ENCODE results near the gene PLEKHH1. TPM values are rescaled to one million over a fixed set of nuclear protein-coding genes. Genes with fewer than 3 reads are reported as not detected.
"Not testable (repeated sequence)": the region's sequence is repeated elsewhere in the genome, so short reads cannot be mapped to it uniquely, and the experiment has no call there.

PLEKHH1 gene
- total RNA-seq, 1 donor from 2014 or later: 10.1 TPM

DNA sequence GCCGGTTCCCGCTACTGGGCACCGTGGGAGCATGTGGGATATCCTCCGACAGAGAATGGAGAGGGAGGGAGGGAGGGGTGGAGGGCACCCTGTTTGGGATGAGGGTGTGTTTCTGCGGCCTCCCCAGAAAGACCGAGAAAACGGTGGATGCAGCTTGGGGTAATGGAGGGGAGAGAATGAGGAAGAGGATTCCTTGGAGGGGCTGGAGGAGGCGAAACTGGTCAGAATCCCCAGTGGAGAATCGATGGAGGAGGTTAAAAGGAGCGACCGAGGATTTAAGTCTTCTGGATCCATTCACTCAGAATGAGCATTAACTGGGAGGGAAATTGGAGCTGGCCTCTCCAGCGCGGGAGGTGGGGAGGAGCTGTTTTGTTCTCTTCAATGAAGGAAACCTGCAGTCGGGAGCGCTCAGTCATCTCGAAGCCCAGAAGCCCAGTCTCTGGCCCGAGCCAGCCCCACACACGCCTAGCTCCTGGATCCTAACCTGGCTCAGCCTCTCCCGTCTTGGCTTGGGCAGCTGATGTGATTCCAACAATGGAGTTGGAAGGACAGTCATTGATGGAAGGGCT lies 87.2 kb downstream of the PLEKHH1 start:
- peak overlapping the region; percentile 63 for H3K27ac ChIP-seq
- peak overlapping the region; percentile 83 for H3K4me2 ChIP-seq

DNA sequence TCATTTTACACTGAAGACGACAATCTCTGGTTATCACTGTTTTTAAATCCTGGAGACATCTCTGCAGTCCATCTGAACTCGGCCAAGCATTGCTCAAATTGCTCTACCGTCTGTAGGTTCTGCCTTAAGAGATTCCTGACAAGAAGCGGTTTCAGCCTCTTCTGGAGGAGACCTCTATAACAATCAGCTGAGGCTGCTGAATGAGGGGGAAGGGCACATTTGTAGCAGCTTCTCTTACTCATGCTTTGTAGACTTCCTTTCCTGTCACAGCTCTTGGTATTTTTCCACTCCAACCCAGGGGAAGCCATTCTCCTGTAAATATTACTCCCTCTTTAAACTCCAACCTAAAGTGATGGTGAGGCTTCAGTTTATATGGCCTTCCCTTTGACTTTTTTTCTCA lies 89.6 kb downstream of the PLEKHH1 start:
- no peak overlapping the region for H2AFZ ChIP-seq (replicated peaks)
- H3F3A ChIP-seq (ENCODE audit: low read depth): peaks cover 23% of the 10 kb centered on the region
- H4K20me1 ChIP-seq (ENCODE audit: low read depth): no peaks in the 10 kb centered on the region
- TF ChIP-seq EZH2phosphoT487 (IDR thresholded peaks at IDR 0.05): no peak
- no peak for TF ChIP-seq EZH2 (IDR thresholded peaks at IDR 0.05)
- no peak for TF ChIP-seq CTCF (IDR thresholded peaks at IDR 0.05)
- DNase-seq (ENCODE audit: low spot score): peak; percentile 27
- H3K4me2 ChIP-seq: peak overlapping the region; percentile 1
- H3K4me3 Mint-ChIP-seq: no peak overlapping the region
- peaks cover 25% of the 10 kb centered on the region for H3K4me1 Mint-ChIP-seq
- H3K27me3 ChIP-seq: no peaks in the 10 kb centered on the region
- H3K9me3 ChIP-seq (ENCODE audit: low read depth): no peaks in the 10 kb centered on the region
- peaks cover 4% of the 10 kb centered on the region for H3K36me3 ChIP-seq
- H3K27ac Mint-ChIP-seq: no peak overlapping the region
- H3K79me2 ChIP-seq (ENCODE audit: low read depth): peaks cover 7% of the 10 kb centered on the region
- H3K4me3 ChIP-seq: no peak overlapping the region
- H3K27me3 Mint-ChIP-seq (ENCODE audit: insufficient read depth, low read depth): no peaks in the 10 kb centered on the region
- H3K27ac ChIP-seq: no peak overlapping the region
- H3K4me1 ChIP-seq: peaks cover 16% of the 10 kb centered on the region
- peaks cover 9% of the 10 kb centered on the region for H3K36me3 Mint-ChIP-seq
- H3K9me3 Mint-ChIP-seq: no peaks in the 10 kb centered on the region
- H3K9ac ChIP-seq: no peak overlapping the region

More for the DNA sequence above, 87.2 kb downstream of the PLEKHH1 start:
- Histone ChIP-seq H3K27me3 (no peaks in the 10 kb centered on the region), H3K36me3 (peaks cover 4% of the 10 kb centered on the region), H3K9ac (peak overlapping the region; percentile 56), H3K9me3 (ENCODE audit: low read depth) (no peaks in the 10 kb centered on the region), H4K20me1 (ENCODE audit: low read depth) (no peaks in the 10 kb centered on the region), H2AFZ (replicated peaks) (peak overlapping the region; percentile 96), H3K4me3 (peak overlapping the region; percentile 86), H3K79me2 (ENCODE audit: low read depth) (peaks cover 7% of the 10 kb centered on the region), H3K4me1 (peaks cover 16% of the 10 kb centered on the region), H3F3A (ENCODE audit: low read depth) (peaks cover 23% of the 10 kb centered on the region)
- Mint-ChIP-seq H3K4me3 (peak overlapping the region; percentile 95), H3K4me1 (peaks cover 25% of the 10 kb centered on the region), H3K27me3 (ENCODE audit: insufficient read depth, low read depth) (no peaks in the 10 kb centered on the region), H3K27ac (no peak overlapping the region), H3K36me3 (peaks cover 9% of the 10 kb centered on the region), H3K9me3 (no peaks in the 10 kb centered on the region)
- DNase-seq (ENCODE audit: low spot score): peak; percentile 86
- TF ChIP-seq EZH2phosphoT487 (IDR thresholded peaks at IDR 0.05) (no peak), CTCF (IDR thresholded peaks at IDR 0.05) (no peak)

DNA sequence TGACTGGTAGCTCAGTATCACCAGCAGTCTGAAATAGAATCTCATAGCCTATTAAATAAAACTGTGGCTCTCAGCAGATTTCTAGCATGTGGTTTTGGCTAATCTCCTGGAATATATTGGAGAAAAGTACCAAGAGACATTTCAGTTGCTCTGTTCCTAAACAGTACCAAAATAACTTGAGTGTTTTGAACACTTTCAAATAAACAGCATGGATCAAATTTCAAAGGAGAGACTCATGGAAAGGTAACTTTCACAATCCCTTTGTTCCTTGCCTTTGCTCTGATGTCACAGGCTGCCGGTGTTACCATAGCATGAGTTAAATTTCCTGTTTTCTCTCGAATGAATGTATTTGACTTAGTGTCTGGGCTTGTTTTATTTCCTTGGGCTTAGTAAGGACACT lies 90.0 kb downstream of the PLEKHH1 start:
- Histone ChIP-seq H3F3A (ENCODE audit: low read depth) (peaks cover 23% of the 10 kb centered on the region), H3K27me3 (no peaks in the 10 kb centered on the region), H3K79me2 (ENCODE audit: low read depth) (peaks cover 7% of the 10 kb centered on the region), H3K4me3 (no peak overlapping the region), H4K20me1 (ENCODE audit: low read depth) (no peaks in the 10 kb centered on the region), H3K27ac (no peak overlapping the region), H3K9ac (no peak overlapping the region), H3K4me2 (peak overlapping the region; percentile 1), H3K9me3 (ENCODE audit: low read depth) (no peaks in the 10 kb centered on the region), H2AFZ (replicated peaks) (no peak overlapping the region), H3K4me1 (peaks cover 16% of the 10 kb centered on the region), H3K36me3 (peaks cover 4% of the 10 kb centered on the region)
- Mint-ChIP-seq H3K27ac (no peak overlapping the region), H3K4me1 (peaks cover 25% of the 10 kb centered on the region), H3K4me3 (no peak overlapping the region), H3K36me3 (peaks cover 9% of the 10 kb centered on the region), H3K27me3 (ENCODE audit: insufficient read depth, low read depth) (no peaks in the 10 kb centered on the region), H3K9me3 (no peaks in the 10 kb centered on the region)
- TF ChIP-seq CTCF (IDR thresholded peaks at IDR 0.05) (no peak), EZH2 (IDR thresholded peaks at IDR 0.05) (no peak), EZH2phosphoT487 (IDR thresholded peaks at IDR 0.05) (no peak)
- no peak for DNase-seq (ENCODE audit: low spot score)

- H3K9ac ChIP-seq; H3K4me1 ChIP-seq; H3K4me1 Mint-ChIP-seq; H3K79me2 ChIP-seq (ENCODE audit: low read depth); H3K4me3 ChIP-seq; H3K27ac ChIP-seq; H4K20me1 ChIP-seq (ENCODE audit: low read depth); H3K4me3 Mint-ChIP-seq; H3K27me3 ChIP-seq; H3K9me3 Mint-ChIP-seq; H3K27me3 Mint-ChIP-seq (ENCODE audit: insufficient read depth, low read depth); H3F3A ChIP-seq (ENCODE audit: low read depth); H3K27ac Mint-ChIP-seq; DNase-seq (ENCODE audit: low spot score); H3K4me2 ChIP-seq; H3K9me3 ChIP-seq (ENCODE audit: low read depth); H3K36me3 Mint-ChIP-seq; H3K36me3 ChIP-seq; H2AFZ ChIP-seq (replicated peaks): not testable (repeated sequence)
Measured at GRCh38 chr14:67626131-67626530, 93.0 kb downstream of the PLEKHH1 start.
